ENCODE results near the gene OR5K1. TPM values are rescaled to one million over a fixed set of nuclear protein-coding genes. Genes with fewer than 3 reads are reported as not detected.

The OR5K1 gene
- total RNA-seq, result not detected
- long read RNA-seq, result 0 reads

DNA sequence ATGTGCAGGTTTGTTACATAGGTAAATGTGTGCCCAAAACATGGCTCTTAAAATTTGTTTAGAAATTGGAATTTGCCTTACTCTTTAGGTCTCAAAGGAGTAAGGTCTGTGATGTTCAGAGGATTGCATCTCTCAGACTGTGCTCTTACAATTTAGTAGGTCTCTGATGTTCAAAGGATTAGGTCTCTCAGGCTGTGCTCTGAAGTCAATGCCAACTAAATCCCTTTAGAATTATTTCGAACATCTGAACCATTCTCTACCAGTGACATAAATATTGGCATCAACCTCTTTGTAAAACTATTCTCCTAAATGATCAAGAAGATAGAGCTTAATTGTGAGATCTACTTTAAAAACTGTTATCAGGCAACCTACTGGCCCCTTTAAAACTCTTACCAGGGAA is at the start of gene OR5K1:
Gene OR5K1 (plus strand): TSS at position 301 of the 400 bp plus-strand sequence. CDS start 6,376 bp downstream, outside the sequence.
- intact Hi-C loops (cut with DNase I, micrococcal nuclease), result no loop called here
- no peak for DNase-seq
- no peak for ATAC-seq

DNA sequence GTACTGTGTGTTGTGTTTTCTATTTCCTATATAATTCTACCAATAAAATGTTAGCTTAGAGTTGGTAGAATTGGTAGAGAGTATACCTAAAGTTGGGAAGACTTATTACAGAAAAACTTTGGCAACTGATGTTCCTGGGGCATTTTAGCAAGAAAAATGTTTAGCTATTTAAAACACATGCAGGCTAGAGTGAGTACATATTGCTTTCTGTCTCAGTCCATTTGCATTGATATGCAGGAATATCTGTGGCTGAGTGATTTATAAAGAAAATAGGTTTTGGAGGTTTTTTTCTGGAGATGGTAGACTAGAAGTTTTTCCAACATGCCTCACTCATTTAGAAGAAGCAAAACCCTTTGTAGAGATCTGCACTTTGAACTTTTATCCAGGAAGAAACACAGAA is 30.4 kb upstream of the OR5K1 start:
- ATAC-seq (no peak), DNase-seq (no peak)
- intact Hi-C loops (cut with DNase I, micrococcal nuclease), result no loop called here

DNA sequence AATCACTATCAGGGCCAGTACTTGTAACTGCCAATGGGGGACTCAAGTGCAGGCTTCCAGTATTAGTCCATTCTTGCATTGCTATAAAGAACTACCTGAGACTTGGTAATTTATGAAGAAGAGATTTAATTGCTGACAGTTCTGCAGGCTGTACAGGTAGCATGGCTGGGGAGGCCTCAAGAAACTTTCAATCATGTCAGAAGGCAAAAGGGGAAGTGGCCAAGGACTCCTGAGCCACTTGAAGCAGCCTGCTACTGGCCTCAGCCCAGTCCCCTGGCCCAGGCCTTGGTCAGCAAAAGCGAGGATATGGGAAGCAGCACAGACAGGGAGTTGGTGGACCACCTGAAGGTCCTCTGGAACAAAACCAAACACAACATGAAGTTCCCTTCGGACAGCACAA is 29.2 kb upstream of the OR5K1 start:
- ATAC-seq (no peak), DNase-seq (no peak)
- intact Hi-C loops (cut with DNase I, micrococcal nuclease), result no loop called here

DNA sequence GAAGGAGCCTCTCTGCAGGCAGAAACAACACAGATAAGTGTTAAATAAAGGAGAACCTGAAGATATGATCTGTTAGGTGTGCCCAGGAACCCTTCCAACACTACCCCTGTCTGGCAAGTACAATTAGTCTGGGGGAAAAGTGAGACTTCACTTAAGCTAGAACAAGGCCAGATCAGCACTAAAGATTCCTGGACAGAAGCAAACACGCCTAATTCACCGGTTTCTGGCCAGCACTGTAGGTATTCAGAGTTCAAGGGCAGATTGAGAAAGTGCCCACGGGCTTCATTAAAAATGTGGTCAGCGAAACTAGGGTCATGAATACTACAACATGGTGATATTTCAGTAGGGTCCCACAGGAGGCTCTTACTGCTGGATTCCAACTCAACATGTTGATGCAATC is 28.6 kb upstream of the OR5K1 start:
- no peak for ATAC-seq
- intact Hi-C loops (cut with DNase I, micrococcal nuclease), result no loop called here
- no peak for DNase-seq

DNA sequence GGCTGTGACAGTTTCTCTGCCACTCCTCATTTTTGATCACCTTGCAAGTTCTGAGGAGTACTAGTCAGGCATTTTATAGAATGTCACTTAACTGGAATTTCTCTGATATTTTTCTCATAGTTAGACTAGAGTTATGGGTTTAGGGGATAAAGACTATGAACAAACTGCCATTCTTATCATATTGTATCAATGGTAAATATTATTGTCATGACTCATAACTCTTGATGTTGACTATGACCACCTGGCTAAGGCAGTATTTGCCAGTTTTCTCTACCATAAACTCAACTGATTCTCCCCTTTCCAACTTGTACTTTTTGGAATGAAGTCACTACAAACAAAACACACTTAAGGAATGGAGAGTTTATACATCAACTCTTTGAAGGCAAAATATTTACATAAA is 22.7 kb upstream of the OR5K1 start:
- no peak for ATAC-seq
- intact Hi-C loops (cut with DNase I, micrococcal nuclease), result no loop called here
- no peak for DNase-seq

DNA sequence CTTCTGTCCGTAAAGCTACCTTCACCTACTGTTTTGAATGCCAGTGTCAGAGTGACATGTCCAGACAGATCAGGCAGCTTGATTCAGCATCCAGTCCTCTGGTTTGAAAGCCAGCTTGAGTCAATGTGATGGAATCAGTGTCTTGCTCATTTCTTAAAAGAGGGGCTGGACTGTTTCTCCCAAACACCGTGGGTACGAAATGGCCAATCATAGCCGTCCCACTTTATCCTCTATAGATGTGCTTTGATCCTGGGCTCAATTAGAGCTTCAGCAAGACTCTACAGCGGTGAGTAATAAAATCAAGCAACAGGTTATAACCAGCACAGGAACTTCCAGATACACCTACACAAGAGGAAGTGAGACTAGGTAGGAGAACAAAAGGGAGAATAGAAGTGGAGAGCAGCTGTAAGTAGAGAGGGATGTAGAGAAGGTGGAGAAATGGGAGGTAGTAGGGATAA is 17.0 kb upstream of the OR5K1 start:
- no peak for DNase-seq
- intact Hi-C loops (cut with DNase I, micrococcal nuclease), result no loop called here
- no peak for ATAC-seq

DNA sequence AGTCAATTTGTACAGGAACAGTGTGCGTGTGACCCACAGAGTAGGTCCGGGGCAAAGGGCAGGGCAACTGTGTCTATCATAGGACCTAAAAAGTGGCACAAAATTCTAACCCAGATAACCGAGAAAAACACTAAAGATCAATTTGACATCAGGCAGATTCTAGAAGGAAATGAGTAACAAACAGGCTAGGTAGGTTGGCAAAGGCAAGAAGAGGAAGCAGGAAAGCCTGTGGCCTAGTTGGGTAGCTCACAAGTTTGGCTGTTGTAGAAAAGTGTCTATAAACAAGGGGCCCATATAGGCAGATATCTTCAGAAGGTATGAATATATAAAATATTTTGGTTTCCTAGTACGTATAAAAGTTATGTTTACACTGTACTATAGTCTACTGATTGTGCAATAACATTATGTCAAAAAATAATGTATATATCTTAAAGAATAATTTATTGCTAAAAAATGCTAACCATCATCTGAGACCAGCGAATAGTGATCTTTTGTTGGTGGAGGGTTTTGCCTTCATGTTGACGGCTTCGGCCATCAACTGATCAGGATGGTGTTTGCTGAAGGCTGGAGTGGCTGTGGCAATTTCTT is 13.3 kb upstream of the OR5K1 start:
- intact Hi-C loops (cut with DNase I, micrococcal nuclease), result no loop called here
- ATAC-seq (no peak), DNase-seq (no peak)

DNA sequence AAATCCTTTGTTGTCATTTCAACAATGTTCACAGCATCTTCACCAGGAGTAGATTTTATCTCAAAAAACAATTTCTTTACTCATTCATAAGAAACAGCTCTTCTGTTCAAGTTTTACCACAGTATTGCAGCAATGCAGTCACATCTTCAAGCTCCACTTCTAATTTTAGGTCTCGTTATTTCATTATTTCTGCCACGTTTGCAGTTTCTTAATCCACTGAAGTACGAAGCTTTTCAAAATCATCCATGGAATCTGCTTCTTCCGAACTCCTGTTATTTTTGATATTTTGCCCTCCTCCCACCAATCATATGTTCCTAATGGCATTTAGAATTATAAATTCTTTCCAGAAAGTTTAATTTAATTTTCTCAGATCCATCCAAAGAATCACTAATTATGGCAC is 12.6 kb upstream of the OR5K1 start:
- intact Hi-C loops (cut with DNase I, micrococcal nuclease), result no loop called here
- DNase-seq, result no peak
- no peak for ATAC-seq

DNA sequence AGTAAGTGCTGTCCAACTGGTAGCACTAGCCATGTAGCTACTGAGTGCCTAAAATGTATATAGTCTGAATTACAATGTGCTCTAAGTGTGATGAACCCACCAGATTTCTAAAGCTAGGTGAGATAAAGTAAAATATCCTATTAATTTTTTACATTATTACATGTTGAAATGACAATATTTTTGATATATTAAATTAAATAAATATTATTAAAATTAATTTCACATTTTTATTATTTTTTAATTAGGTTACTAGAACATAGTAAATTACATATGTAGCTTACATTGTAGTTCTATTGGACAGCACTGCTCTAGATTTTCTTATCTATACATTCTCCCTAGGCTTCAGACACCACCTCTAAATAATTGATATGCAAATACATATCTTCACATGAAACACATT is 9.2 kb upstream of the OR5K1 start:
- no peak for DNase-seq
- ATAC-seq, result no peak
- intact Hi-C loops (cut with DNase I, micrococcal nuclease), result no loop called here

DNA sequence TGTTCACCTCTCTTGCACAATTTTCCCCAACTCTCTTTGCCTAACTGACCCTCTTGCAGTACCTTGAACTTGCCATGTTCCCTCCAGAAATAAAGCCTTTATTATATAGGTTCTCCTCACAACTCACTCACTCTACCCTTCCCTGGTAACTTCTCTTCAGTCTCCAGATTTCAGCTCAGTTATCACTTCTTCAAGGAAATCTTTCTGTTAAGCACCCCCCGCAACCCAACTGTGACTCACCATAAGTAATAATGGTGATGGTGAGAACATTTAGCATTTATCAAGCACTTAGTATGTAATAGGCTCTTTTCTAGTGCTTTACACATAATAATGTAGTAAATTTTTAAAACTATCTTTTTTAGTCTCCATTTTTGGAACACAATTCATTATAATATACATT is 8.1 kb upstream of the OR5K1 start:
- ATAC-seq (no peak), DNase-seq (no peak)
- intact Hi-C loops (cut with DNase I, micrococcal nuclease), result no loop called here

DNA sequence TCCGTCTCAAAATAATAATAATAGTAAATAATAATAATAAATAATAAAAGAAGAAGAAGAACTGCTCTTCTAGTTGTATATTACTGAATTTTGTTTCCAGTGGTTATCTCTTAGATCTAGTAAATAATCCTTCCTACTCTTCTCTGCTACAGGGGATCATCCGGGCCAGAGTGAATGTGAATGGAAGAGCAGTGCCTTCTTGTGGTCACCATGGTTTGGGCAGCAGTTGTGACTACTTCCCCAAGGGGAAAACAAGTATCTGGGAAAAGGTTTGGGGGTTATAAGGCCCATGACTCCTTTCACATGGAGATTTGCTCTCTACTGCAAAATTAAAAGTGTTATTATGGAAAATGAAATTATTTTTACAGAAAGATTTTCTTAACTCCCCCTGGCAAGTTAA is 5.5 kb upstream of the OR5K1 start:
- ATAC-seq (no peak), DNase-seq (no peak)
- intact Hi-C loops (cut with DNase I, micrococcal nuclease), result no loop called here

DNA sequence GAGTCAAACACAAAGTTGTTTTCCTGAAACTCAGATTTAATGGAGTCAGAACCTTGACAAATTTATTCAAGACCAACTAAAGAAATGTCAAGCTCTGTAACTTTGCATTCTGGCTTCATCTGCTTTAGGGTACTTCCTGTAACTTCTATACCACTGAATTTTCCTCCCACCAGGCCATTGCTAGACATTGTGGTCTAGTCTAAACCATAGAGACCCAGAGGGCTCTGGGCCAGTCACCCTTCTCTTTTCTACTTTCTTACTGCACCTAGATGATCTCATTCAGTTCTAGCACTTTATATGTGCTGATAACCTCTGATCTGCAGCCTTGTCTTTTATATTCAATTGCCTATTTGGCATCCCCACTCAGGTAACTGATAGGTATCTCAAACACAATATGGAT is 2.8 kb upstream of the OR5K1 start:
- intact Hi-C loops (cut with DNase I, micrococcal nuclease), result no loop called here
- no peak for DNase-seq
- ATAC-seq, result no peak

DNA sequence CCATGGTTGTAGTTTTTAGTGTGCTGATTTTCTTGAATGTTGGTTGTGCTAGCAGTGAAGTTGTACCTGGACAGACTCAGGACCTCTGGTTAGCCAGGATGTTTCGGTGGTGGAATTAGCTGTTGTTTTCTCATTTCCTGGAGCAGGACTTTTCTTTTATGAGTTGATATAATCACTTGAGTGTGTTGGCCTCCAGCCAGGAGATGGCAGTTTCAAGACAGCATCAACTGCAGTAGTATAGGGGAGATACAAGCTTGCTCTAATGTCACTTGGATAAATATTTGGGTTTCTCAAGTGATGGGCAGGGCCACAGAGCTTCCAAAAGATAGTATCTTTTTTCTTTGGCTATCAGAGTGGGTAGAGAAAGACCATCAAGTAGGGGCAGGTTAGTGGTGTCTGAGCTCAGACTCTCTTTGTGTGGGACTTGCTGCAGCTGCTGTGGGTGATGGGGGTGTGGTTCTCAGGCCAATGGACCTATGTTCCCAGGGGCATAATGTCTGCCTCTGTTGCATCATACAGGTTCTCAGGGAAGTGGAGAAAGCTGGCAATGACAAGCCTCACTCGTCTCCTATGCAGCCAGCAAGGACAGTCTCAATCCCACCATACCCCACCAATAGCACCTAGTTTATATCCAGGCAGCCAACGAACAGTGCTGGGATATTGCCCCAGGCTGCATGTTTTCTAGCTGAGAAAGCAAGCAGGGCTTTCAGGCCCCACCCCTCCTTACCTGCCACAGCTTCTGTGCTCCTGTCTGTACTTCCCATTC is 19.9 kb downstream of the OR5K1 start:
- ATAC-seq, result no peak
- DNase-seq, result peak in 1 of 2 donors; percentile 31
- intact Hi-C loops (cut with DNase I, micrococcal nuclease), result no loop called here

DNA sequence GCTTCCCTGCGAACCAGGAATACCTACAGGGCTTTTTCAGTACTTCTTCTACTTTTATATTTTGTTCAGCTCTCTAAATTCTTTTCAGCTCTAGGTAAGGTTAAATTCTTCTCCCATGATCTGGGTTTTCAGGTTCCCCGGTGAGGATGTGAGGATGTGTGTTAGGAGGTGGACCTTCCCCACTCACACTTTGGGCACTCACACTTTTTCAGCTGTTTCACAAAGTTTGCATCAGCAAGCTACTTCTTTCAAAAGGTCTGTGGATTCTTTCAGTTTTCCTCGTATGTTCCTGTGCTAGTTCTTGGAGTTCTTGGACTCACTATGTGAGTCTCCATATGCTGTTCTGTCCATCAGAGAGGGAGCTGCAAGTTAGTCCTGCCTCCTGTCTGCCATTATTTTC is 20.6 kb downstream of the OR5K1 start:
- DNase-seq, result no peak
- intact Hi-C loops (cut with DNase I, micrococcal nuclease), result no loop called here
- no peak for ATAC-seq

DNA sequence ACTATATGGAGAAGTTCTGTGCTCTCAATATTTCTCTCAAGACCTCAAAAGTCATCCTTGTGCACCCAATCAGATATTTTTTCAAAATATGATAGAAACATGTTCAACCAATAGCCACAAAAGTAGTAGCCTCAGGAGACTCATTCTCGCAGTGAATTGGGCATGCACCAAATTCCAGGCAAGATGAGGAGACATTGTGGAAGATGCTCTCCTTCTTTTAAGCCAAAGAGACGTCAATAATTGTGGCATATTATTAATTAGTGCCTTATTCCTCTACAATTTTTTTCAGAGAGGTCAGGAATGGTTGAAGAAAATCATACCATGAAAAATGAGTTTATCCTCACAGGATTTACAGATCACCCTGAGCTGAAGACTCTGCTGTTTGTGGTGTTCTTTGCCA is 34.4 kb downstream of the OR5K1 start, which contains the start of gene OR5K2:
Gene OR5K2 (plus strand): TSS at position 301 of the 400 bp plus-strand sequence. CDS start 0 bp downstream, at position 301.
- intact Hi-C loops (cut with DNase I, micrococcal nuclease), result no loop called here
- ATAC-seq, result no peak
- DNase-seq, result no peak

DNA sequence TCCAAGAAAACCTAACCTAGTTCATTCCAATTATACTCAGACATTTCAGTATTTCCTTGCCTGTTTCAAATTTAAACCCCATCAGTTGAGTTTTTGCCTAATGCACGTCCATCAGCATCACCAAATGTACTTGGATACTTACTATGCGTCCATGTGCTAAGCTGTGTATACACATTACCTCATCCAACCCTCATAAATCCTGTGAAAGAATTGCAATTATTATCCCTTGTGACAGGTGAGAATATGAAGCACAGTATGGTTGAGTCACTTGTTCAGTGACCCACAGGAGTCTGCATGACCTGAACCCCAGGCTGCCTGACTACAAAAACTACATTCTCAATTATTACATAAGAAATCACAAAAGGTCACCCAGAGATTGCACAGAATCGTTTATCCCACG is 37.0 kb downstream of the OR5K1 start:
- intact Hi-C loops (cut with DNase I, micrococcal nuclease), result no loop called here
- no peak for ATAC-seq
- no peak for DNase-seq

DNA sequence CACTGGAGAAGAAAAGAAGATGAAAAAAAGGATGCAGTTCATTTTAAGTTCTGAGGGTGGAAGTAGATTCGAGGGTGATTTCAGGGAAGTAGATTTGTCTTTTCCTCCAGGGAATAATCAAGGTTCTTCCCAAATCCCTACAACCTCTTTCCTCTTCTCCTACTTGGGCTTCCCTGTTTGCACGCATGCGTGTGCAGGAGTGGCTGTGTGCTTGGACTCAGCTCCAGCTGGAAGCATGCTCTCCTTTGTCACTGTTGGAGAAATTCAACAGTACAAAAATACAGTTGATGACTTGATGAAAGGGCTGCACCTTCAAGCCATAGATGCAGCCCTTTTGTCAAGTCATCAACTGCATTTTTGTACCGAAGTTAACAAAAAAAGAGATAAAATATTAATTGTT is 38.3 kb downstream of the OR5K1 start:
- ATAC-seq, result no peak
- intact Hi-C loops (cut with DNase I, micrococcal nuclease), result no loop called here

DNA sequence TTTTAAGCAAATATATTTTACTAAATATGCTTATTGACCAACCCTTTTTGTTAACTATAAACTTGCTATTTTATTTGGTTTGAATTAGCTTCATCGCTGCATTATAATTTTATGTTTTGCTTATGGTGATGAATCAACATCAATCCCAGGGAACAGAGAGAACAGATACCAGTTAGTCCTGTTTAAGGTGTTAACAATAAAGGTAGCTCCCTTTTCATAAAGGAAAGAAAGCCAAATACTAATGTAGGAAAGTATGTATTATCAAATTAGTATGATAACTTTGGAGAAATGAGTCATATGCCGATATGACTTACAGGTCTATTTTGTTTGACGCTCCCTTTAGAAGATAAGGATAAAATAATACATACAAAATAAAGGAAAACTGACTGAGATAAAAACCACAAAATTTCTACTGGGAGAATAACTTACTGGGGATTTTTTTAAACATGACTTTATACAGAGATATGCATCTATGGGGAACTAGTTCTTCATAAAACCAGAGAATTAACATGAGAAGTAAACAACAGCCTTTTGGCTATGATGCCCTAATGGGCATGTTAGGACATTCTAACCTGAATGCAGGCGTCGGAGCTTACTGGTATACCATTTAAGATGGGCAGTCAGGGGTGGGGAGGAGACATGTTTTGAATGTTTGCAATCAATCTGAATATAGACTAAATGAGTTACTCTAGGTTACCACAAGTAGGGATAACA is 39.0 kb downstream of the OR5K1 start:
- DNase-seq (no peak), ATAC-seq (no peak)
- intact Hi-C loops (cut with DNase I, micrococcal nuclease), result no loop called here

More for the DNA sequence above, 38.3 kb downstream of the OR5K1 start:
- DNase-seq, result no peak

DNA sequence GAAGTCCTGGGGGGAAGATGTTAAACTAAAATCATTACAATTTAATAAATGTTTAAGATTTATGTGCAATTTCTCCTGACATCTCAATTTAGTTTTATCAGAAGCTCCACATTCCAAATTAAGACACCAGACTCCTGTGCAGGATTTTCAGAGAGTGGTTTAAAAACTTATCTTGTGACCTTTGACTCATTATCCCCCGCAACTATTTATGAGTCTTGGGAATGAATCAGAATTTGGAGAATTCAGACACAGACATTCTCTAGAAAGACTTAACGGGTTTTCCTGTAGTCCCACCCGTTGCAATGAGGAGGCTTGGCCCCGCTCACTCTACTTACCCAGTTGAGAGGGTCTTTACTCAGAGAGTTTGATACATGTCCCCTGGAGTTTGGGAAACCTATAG is 41.5 kb downstream of the OR5K1 start:
- DNase-seq (no peak), ATAC-seq (no peak)
- intact Hi-C loops (cut with DNase I, micrococcal nuclease), result no loop called here

DNA sequence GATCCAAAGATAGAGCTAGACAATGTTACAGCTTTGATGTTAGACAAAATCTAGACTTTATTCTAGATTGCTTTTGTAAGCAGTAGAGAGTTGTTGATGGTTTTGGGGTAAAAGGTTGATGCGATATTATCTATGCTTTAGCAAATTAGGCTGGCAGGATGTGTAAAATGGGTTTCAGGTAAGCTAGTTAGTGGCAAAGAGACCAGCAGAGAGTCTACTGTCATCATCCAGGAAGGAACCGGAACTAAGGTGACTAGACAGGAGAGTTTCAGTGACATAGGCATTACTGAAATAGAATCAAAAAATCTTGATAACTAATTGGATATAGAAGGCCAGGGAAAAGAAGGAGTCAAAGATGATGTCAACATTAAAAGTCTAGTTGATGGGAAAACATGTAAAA is 45.6 kb downstream of the OR5K1 start:
- intact Hi-C loops (cut with DNase I, micrococcal nuclease), result no loop called here
- DNase-seq (no peak), ATAC-seq (no peak)
